ENCODE results near the gene SPIRE2.

GRCh38 chr16:89871895-89872294 is 43.6 kb downstream of the SPIRE2 start:
- no peak for TF ChIP-seq CTCF (IDR thresholded peaks at IDR 0.05)
- TF ChIP-seq POLR2AphosphoS5 (IDR thresholded peaks at IDR 0.05; ENCODE audit: low read depth, low read length): no peak
- TF ChIP-seq SIN3A (IDR thresholded peaks at IDR 0.05; ENCODE audit: borderline replicate concordance, insufficient read depth, low read depth, low read length): no peak
- no peak for TF ChIP-seq REST (IDR thresholded peaks at IDR 0.05; ENCODE audit: insufficient read depth in 1 of 2, low read depth in 2 of 2, low read length in 1 of 2)
- no peak for TF ChIP-seq TCF7L2 (IDR thresholded peaks at IDR 0.05; ENCODE audit: low read depth, low read length)

Measured in Panc1 (cell line).